SIG-M5 treated with dmso at 0.1 percent for 504 hours (cell line): ENCODE measurements around the gene GMPPA.

Experiments
- DNase-seq: peaks from one replicate; lab custom pipeline; 2025; ENCODE audit not compliant: unreplicated experiment; lab: John Stamatoyannopoulos, UW

GMPPA gene

DNA sequence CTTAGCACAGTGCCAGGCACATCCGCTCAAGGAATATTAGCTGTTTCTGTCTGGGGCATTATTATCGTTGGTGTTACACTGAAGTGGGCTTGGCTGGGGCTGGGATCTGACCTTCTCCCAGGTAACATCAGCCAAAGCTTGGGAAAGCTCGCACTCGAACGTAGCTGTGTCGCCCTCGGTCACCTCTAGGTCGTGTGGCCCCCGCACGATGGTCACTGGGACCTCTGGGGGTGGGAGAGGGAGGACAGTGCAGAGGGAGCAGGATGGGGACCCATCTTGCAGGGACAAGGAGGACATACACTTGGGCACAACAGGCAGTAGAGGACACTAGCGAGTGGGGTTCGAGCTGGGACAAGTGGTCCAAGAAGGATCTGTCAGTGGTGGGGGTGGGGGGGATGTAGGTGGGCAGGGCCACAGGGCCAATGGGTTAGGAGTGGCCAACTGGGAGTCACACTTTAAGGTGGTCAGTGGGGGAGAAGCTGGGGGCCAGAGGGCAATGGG, 54.8 kb downstream of the GMPPA start:
- no peak for DNase-seq

DNA sequence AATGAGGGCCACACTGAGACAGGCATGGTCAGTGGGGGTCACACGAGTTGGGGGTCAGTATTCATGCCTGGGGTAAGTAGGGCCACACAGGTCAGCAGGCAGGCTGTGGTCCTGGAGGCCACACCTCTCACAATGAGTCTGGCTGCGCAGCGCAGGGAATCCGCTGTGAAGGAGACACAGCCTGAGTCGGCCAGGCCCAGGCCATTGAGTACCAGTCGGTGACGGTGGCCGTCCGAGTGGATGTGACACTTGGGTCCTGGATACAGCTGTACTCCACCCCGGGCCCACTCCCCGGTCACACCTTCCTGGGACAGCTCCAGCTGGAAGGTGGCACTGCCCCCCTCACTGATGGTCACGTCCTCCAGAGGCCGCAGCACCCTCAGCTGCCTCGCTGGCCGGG, 55.7 kb downstream of the GMPPA start:
- no peak for DNase-seq

DNA sequence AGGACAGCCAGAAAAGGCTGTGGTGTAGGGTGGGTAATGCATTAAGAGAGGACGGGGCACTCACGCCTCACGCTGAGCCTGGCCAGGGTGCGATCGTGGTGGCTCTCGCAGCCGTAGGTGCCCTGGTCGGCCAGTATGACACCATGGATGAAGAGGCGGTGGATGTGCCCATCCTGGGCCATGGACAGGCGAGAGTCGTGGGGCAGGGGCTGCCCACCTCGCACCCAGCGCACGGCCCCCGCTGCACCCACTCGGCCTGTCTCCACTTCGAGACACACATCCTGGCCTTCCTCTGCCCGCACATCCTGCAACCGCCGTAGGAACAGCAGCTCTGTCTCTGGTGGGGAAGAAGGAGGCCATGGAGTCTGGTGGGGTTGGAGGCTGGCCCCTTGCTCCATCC, 57.3 kb downstream of the GMPPA start:
- no peak for DNase-seq

DNA sequence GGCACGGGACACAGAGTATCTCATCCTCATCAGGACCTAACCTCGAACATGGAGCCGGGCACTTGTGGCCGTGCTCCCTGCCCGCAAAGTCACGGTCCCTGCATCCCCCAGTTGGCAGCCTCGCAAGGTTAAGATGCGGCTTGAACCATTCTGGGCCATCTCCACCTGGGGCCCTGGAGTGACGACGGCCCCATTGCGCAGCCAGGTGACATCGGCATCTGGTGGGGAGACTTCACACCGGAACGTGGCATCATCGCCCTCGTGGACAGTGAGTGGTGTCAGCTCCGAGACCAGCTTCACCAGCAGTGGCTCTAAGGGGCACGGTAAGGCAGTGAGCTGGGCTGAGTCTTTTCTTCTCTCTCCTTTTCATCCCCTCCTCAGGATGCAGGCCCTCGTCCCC, 57.7 kb downstream of the GMPPA start:
- no peak for DNase-seq
